Inferior parietal cortex (tissue), 1 donor: ENCODE measurements around the gene MARCHF4.

Experiments
- DNase-seq: peaks from one replicate; pipeline ENCODE4 v3.0.0-alpha.2; 2016; ENCODE audit errors: extremely low spot score

Gene MARCHF4, protein sequence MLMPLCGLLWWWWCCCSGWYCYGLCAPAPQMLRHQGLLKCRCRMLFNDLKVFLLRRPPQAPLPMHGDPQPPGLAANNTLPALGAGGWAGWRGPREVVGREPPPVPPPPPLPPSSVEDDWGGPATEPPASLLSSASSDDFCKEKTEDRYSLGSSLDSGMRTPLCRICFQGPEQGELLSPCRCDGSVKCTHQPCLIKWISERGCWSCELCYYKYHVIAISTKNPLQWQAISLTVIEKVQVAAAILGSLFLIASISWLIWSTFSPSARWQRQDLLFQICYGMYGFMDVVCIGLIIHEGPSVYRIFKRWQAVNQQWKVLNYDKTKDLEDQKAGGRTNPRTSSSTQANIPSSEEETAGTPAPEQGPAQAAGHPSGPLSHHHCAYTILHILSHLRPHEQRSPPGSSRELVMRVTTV

DNA sequence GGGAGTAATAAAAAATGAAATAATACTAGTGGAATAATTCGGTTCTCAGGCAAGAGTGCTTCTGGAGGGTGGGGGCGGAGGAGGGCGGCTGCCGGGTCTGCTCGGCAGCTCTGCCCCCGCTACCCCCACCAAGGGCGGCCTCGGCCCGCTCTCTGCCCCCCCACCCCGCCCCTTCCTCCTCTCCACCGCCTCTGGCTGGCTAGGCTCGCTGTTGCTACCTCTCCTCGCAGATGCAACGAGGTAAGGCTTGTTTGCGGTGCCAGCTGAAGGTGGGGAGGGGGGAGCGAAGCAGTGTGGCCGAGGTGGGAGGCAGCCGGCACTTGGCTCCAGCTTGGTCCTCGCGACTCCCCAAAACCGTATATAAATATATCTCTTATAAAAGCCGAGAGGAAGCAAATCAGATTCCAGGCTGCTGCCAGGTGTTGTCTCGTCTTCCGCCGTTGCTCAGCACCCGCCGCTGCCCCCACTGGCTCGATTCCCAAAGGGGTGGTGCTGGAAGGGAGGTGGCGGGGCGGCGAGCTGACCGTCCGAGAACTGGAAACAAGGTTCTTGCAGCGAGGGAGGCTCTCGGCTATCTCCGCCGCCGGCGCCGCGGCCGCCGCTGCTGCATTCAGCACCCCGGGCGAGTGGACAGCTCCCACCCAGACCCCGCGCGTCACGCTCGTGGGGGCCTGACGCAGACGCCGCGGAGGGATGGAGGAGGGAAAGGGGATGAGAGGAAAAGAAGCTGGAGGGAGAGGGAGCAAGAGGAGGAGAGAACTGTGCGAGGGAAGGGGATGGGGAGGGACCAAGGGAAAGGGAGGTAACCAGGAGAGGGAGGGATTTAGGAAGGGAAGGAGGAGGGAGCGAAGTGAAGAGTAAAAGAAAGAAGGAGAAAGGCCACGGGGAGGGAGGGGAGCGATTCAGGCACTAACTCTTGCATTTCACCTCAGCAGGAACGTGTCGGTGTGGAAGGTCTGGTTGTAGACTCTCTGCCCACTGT is at the start of gene MARCHF4:
TSS of gene MARCHF4 (minus strand) at position 763 of the 982 bp plus-strand sequence. CDS start 2,223 bp downstream, outside the sequence.
- peak; percentile 49 for DNase-seq

DNA sequence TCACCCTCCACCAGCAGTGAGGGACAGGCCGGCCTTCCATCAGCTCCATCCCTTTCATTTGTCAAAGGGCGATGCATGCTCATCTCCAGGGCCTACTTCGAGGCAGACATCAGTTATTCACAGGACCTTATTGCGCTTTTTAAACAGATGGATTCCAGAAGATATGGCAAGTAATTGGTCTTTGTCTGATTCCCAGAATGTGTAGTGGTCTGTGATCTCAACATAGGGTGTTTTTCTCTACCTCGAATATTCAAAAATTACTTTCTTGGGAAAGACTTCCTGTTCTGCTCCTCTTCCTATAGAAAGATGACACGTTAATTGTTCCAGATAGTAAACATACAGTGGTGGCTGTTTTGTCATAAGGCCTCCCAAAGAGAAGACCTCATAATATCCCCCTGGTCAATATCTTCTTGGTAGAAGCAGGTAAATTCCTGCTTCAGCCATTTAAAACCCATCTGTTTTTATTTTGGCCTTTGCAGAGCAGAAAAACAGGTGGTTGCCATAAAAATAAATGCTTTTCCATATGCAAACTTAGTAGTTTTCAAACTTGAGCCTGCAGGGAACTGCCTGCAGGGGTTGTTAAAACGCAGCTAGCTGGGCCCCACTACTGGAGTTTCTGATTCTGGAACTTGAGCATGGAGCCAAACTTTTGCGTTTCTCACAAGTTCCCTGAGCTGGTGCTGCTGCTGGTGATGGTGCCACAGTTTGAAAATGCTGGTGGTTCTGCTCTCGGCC is 48.3 kb upstream of the MARCHF4 start:
- DNase-seq, result no peak

DNA sequence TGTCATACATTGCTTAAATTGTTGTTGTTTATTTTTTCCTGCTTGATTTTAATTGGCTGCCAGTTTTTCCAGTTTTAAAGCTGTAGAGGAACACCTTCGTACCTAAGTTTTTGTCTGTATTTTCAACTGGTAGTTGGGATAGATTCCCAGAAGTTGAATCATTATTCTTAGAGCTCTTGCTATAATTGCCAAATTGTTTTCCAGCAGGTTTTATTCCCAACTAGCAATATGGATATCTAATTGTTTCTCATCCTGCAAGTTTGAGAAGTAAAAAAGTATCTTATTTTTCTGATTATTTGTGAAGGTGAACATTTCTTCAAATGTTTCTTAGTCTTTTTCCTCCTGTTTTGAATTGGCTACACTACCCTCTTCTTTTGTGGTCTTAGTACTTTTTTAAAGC is 46.7 kb upstream of the MARCHF4 start:
- no peak for DNase-seq

DNA sequence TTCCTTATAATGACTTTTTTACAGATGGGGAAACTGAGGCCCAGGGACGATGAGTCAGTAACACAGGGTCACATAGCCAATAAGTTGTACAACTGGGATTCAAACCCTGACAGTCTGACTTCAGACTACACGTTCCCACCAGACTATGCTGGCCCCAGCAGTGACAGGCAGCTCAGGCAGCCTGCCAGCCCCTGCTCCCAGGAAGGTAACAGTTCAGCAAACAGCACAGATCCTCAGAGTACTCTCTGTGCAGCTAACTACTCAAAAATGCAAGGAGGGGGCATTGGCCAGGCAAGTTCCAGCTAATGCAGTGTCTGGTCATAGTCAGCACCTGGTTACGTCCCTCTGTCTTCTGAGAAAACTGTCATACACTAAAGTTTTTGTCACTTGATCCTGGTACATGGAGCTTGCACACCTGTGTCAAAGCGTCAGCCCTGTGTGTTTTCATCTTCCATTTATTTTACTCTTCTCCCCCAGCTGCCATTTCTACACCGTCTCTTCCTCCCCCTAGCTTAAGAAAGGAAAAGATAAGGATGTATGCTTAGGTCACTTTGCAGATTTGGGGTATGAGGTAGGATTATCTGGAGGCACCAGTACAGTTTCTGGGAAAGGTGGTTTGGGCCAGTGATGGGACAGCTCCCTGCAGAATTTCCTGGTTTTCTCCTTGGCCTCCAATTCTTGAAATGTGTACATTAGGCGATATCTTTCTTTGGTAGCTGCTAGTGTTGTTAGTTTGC is 44.5 kb upstream of the MARCHF4 start:
- no peak for DNase-seq

DNA sequence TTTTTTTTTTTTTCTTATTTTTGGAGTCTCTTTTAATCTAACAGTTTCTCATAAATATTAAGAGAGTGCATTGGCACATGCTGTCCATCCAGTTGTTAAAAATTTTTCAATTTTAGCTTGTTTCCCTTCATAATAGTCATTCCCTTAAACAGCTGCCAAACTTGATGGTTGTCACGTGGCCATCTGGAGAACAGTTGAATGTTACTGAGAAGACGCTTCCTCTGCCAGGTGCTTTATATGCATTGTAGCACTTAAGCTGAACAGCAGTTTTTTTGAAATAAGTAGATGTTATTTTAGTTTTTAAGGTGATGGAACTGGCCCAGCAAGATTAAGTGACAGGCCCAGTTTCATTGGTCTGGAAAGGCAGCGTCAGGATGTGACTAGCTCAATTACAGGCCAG is 43.3 kb upstream of the MARCHF4 start:
- no peak for DNase-seq

DNA sequence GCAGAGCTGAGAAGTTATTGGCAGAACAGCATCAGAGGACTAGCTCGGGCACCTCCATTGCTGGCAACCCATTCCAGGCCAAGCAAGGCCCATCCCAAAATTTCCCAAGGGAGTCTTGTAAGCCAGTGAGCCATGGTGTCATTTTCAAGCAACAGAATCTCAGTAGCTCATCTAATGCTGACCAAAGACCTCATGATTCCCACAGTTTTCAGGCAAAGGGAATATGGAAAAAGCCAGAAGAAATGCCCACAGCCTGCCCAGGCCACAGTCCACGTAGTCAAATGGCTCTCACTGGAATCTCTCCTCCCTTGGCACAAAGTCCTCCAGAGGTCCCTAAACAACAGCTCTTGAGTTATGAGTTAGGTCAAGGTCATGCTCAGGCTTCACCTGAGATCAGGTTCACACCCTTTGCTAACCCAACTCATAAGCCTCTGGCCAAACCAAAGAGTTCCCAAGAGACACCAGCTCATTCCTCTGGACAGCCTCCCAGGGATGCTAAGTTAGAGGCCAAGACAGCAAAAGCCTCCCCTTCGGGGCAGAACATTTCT is 42.6 kb upstream of the MARCHF4 start:
- DNase-seq, result no peak

DNA sequence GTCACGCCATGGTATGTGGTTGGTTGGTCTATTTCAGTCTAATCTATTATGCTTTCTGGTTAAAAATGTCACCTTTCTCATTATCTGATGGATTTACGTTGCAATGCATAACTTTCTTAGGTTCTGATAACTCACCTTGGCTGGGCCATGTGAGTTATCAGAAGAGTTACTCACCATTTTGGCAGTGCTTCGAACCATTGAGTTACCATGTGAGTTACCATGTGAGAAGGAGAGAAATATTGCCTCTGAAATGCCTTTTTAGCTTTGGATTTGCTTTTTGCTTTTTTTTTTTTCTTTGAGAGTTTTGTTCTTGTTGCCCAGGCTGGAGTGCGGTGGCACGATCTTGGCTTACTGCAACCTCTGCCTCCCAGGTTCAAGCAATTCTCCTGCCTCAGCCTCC is 41.6 kb upstream of the MARCHF4 start:
- DNase-seq, result no peak

DNA sequence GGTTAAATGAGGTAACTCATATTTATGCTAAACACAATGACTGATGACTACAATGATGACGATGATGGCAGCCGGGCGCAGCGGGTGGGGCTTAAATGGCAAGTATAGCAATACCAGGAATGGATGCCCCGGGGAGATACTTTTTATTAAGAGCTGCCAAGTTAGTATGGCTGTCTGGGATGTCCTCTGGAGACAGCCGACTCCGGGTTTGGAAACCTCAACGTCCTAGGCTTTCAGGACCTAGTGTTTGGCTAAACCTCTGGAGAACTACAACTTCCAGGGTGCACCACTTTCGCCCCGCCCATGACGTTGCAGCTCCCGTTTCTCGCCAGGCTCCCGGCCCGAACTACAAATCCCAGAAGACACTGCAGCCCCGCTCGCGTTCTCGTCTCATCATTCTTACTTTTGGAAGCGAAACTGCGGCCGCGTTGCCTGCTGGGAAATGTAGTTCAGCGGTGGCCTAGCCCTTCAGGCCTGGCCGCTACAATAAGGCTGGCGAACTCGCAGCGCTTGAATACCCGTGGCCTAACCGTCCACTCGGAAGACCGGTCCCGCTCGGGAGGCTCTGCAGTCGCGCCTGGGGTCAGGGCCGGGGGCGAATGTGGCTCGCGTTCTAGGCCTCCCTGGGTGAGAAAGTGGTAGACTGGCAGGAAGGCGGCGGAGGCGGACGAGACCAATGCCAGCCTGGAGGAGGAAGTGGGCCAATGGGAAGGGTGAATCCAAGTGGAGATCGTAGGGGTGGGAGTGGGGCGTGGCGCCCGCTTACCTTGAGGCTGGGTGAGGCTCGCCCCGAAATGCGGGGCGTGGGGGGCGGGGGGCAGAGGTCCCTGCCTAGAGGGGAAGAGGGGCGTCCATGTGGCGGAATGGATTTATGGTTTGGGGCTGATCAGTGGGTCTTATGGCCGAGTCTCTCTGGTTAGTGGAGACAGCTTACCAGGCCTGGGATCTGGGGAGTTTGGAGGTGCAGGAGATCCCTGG is 40.0 kb upstream of the MARCHF4 start, which contains the start of gene SMARCAL1:
TSS of gene SMARCAL1 (plus strand) at position 463 of the 978 bp plus-strand sequence. CDS start 2,221 bp downstream, outside the sequence.
- peak; percentile 99 for DNase-seq

DNA sequence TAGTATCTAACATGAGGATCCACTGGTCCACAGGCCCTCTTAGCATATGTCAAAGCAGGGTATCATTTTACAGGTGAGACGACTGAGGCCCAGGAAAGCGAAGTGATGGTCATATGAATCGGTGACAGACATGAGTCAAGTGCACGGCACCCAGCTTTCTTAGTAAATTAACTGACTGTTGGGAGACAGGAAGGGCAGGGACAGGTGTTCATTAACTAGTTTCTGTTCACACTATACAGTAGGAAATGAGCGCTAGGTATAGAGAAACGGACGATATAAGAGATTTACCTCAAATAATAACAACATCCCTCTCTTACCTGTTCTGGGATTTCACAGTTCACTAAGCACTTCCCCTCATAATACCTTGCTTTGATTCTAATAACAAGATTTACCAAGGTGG is 38.3 kb upstream of the MARCHF4 start:
- no peak for DNase-seq

DNA sequence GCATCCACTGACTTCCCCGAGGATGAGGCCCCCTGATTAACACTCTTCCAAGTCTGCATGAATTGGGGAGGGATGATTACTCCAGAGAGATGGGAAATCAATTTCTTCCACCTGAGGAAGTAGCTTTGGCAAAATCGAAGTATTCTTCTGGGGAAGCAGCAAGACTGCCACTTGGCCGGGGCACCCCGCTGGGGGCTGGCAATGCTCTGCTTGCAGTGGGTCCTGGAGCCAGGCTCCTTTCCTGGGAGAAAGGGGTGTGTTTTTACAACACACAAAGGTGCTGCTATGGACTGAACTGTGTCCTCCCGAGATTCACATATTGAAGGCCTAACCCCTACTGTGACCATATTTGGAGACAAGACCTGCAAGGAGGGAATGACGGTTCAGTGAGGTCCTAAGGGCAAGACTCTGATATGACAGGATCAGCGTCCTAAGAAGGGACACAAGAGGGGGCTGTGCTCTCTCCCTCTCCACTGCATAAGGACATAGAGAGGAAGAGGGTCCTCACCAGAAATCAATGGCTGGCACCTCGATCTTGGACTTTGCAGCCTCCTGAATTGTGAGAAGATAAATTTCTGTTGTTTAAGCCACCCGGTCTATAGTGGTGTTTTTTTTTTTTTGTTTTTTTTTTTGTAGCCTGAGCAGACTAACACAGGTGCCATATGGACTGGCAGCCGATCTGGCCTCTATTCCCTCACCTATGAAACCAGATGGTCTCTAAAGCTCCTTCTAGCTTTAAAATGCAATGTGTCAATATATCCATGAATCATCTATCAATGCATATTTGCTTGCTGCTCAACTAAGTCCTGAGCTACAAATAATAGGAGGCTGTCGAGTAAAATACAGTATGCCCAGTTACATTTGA is 36.4 kb upstream of the MARCHF4 start:
- DNase-seq, result no peak

DNA sequence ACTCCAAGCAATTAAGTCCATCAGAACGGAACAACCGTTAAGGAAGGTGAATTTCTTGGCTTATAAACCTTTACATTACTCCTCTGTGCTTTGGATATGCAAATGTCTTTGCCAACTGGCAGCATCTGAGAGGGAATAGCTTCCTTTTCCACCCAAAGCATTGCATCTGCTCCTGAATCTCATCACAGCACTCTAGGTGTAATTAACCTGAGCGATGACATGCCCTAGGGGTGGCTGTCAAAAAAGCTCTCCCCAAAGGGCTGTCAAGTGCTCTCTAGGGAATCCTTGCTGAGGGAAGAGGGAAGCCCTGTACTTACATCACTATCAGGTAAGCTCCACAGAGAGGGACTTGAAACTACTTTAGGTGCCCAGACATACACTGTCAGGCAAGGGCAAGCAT is 34.5 kb upstream of the MARCHF4 start:
- DNase-seq, result no peak

DNA sequence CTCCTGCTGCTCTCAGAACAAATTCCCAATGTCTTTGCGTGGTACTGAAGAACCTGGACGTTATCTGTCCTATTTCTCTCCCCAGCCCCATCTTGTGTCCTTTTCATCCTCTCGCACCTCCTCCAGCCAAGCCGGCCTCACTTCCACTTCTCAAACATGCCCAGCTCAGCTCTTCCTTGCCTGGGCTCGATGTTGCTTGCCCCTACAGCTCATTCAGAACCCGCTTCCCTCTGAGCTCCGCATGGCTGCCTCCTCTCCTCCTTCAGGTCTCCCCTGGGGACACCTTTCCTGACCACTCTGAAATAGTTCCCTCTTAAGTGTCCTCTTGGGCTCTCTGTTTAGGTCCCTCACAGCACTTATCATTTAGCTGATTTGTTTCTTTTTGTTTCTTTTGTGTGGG is 33.3 kb upstream of the MARCHF4 start:
- no peak for DNase-seq

DNA sequence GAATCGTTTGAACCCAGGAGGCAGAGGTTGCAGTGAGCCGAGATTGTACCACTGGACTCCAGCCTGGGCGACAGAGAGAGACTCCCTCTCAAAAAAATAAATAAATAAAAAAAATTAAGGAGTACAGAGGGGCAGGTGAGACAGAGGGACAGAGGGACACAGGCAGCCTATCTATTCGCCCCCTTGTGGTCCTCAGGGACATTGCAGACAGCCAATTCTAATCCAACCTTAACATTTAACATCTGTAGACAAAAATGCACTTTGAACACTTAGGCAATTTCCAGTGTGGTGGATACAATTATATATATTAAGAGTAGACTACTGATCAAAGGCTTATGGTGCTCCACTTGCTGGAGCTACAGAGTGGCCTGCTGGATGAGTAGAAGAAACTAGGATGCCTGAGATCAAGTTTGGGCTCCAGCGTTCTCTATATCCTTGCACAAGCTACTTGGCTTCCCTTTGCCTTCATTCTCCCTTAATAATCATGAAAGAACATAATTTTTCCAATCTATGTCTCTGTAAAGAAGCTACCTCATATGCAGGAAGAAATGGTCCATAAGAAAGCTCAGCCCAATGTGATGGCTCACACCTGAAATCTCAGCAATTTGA is 31.8 kb upstream of the MARCHF4 start:
- peak; percentile 51 for DNase-seq

DNA sequence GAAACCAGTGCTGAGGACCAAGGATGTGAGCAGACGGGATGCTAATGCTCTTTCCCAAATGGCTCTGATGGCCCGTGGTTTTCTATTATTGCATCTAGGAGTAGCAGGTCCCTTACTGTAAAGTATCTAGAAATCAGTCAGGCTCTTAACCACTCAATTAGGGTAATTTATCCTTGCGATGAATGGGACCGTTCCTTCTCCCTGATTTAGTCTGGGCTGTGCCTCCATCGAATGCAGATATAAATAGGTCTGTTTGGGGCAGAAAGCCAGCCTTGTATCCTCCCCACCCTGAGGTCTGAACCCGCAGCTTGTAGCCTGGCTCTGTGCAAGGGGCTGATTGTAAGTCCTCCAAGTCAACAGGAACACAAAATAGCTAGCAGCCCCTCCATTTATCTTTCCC is 30.5 kb upstream of the MARCHF4 start:
- DNase-seq, result no peak

DNA sequence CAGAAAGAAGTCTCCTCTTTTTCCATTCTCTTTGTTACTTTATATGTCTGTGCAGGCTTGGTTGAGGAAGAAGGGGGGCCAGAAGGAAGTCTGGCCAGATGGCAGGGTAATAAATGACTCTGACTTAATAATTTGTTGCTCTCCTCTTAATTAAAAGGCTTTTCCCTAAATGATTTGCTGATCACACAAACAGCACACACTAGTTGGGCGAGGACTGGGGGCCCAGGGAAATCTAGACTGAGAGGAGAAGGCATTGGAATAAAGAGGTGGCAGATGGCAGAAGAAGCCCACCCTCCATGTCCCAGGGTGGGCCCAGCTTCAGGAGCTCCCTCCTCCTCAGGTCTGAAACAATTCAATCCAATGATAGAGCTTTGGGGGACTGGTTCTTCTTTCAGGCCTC is 27.3 kb upstream of the MARCHF4 start:
- DNase-seq, result no peak

DNA sequence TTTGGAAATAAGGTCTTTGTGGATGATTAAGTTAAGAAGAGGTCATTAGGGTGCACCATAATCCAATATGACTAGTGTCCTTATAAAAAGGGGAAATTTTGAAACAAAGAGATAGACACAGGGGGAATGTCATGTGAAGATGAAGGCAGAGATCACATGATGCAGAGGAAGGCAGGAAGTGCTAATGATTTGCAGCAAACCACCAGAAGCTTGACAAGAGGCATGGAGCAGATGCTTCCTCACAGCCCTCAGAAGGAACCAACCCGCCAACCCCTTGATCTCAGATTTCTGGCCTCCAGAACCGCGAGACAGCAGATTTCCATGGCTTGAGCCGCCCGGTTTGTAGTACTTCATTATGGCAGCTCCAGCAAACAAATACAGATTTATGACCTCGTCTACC is 22.6 kb upstream of the MARCHF4 start:
- DNase-seq, result no peak

DNA sequence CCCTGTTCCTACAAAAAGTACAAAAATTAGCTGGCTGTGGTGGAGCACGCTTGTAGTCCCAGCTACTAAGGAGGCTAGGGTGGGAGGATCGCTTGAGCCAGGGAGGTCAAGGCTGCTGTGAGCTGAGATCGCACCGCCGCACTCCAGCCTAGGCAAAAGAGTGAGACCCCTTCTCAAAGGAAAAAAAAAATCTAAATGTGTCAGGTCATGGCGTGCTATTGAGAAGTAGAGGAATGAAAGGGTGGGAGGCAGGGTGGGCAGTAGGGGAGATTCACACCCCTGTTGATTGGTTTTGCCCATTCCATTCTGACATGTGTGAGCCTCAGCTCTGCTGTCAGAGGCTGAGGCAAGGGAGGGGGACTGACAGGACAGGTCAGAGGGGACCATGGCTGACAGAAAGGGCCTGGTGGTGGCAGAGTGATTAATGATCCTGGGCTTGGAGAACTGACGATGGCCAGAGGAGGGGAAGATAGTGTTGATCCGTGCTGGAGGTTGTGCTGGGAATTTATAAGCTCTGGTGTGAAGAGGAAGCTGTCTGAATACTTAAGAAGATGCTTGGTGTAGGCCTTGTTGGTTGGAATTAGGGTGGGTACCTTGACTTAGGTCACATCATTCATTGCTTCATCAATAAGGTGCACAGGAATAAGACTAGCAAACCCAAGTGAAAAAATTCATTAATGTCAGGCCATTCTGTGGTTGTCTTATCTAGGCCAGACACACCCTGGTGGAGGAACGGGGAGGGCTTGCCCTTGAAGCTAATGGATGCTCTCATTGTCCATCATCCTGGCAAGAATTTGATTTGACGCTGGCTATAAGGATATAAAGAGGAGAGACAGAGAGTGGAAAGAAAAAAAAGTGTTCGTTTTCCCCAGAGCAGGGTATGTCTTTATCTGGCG is 20.9 kb upstream of the MARCHF4 start:
- DNase-seq, result no peak
